IgD-negative memory B cell (primary cell): ENCODE data around the gene COQ4. TPM values are rescaled to one million over a fixed set of nuclear protein-coding genes. Genes with fewer than 3 reads are reported as not detected.
"Not testable (repeated sequence)": the region's sequence is repeated elsewhere in the genome, so short reads cannot be mapped to it uniquely, and the experiment has no call there.

Source experiments
- H3K27ac Mint-ChIP-seq, 3 donors: one replicate each; pipeline ENCODE4 v1.8.0; 2020 to 2022; ENCODE audit warnings: mild to moderate bottlenecking in 3 of 3, mixed read lengths in 3 of 3, moderate library complexity in 1 of 3
- H3K27me3 Mint-ChIP-seq: one replicate; pipeline ENCODE4 v1.8.0; 2021; ENCODE audit warnings: mixed read lengths
- H3K36me3 Mint-ChIP-seq: one replicate; pipeline ENCODE4 v1.8.0; 2020; ENCODE audit warnings: mild to moderate bottlenecking, mixed read lengths
- H3K4me1 Mint-ChIP-seq, 3 donors: one replicate each; pipeline ENCODE4 v1.8.0; 2020 to 2022; ENCODE audit warnings: mixed read lengths in 3 of 3, mild to moderate bottlenecking in 1 of 3
- H3K4me3 Mint-ChIP-seq, 4 donors: one replicate each; pipeline ENCODE4 v1.8.0; 2020 to 2022; ENCODE audit warnings: mild to moderate bottlenecking in 4 of 4, mixed read lengths in 4 of 4, moderate library complexity in 3 of 4
- H3K9me3 Mint-ChIP-seq, 3 donors: one replicate each; pipeline ENCODE4 v1.8.0; 2020 to 2021; ENCODE audit warnings: mixed read lengths in 3 of 3, mild to moderate bottlenecking in 1 of 3
- polyA plus RNA-seq: library from polyadenylated mRNA; unstranded; fragments of 300-500 nt; fragmentation: Illumina TruSeq; gene quantifications from one replicate; pipeline ENCODE4 v1.2.3, GENCODE V29; 2021

COQ4 gene
- polyA plus RNA-seq, result 36.4 TPM

- Mint-ChIP-seq H3K9me3 (no peaks in the 10 kb centered on the region), H3K4me3 (peak within 1 kb of the TSS; percentile 95 to 99 (median 98)), H3K4me1 (peaks cover 7 to 20% (median 7%) of the 10 kb centered on the region in 3 donors)
These were observed at the start of gene COQ4, which contains the start of gene TRUB2 for GRCh38 chr9:128322404-128323211. COQ4 (plus strand) TSS chr9:128322839; CDS start chr9:128322859, 20 bp downstream. TRUB2 (minus strand) TSS chr9:128322447; CDS start chr9:128322408, 39 bp downstream.

DNA sequence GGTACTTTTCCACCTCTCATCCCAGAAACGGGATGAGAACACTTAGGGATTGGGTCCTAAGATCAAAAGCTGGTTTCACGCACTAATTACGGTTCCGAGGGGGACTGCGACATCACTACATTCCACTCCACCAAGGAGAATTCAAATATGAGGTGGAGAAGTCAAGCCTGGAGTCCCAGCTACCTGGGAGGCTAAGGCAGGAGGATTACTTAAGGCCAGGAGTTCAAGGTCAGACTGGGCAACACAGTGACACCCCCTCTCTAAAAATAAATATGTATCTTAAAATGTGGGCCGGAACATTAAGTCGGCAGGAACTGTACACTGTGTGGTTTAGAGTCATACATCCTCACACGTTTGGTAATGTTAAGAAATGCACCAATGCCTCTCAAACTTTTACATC is 48.4 kb upstream of the COQ4 start:
- Mint-ChIP-seq H3K27ac (peak overlapping the region in 1 of 3 donors; percentile 89), H3K9me3 (no peaks in the 10 kb centered on the region), H3K36me3 (peaks cover 4% of the 10 kb centered on the region), H3K4me3 (peak overlapping the region; percentile 89 to 98 (median 96)), H3K4me1 (peaks cover 12 to 18% (median 17%) of the 10 kb centered on the region in 3 donors), H3K27me3 (no peaks in the 10 kb centered on the region)

More at GRCh38 chr9:128322404-128323211, at the start of gene COQ4, which contains the start of gene TRUB2:
- Mint-ChIP-seq H3K27ac (peak within 1 kb of the TSS; percentile 94 to 100 (median 95)), H3K27me3 (no peaks in the 10 kb centered on the region), H3K36me3 (peaks cover 6% of the 10 kb centered on the region)

GRCh38 chr9:128275198-128276007 is 47.2 kb upstream of the COQ4 start, which contains the start of gene GOLGA2:
GOLGA2 (minus strand) TSS chr9:128276007; CDS start chr9:128275976, 31 bp downstream.
- H3K9me3 Mint-ChIP-seq, result no peaks in the 10 kb centered on the region
- peak within 1 kb of the TSS; percentile 89 to 98 (median 96) for H3K4me3 Mint-ChIP-seq
- peaks cover 7% of the 10 kb centered on the region for H3K36me3 Mint-ChIP-seq
- peak within 1 kb of the TSS; percentile 89 to 99 (median 97) for H3K27ac Mint-ChIP-seq
- no peaks in the 10 kb centered on the region for H3K27me3 Mint-ChIP-seq
- H3K4me1 Mint-ChIP-seq, result peaks cover 12 to 18% (median 17%) of the 10 kb centered on the region in 3 donors

- peak within 1 kb of the TSS; percentile 89 to 99 (median 97) for H3K27ac Mint-ChIP-seq
- H3K36me3 Mint-ChIP-seq, result peaks cover 5% of the 10 kb centered on the region
- H3K9me3 Mint-ChIP-seq, result no peaks in the 10 kb centered on the region
- H3K4me3 Mint-ChIP-seq, result peak within 1 kb of the TSS; percentile 89 to 98 (median 96)
- no peaks in the 10 kb centered on the region for H3K27me3 Mint-ChIP-seq
- H3K4me1 Mint-ChIP-seq, result peaks cover 12 to 18% (median 17%) of the 10 kb centered on the region in 3 donors
These were observed 46.5 kb upstream of the COQ4 start, which contains the start of gene SWI5 for GRCh38 chr9:128276008-128276573. SWI5 (plus strand) TSS chr9:128276276.

GRCh38 chr9:128276574-128277270 is 45.9 kb upstream of the COQ4 start:
- H3K4me3 Mint-ChIP-seq, result peak overlapping the region; percentile 89 to 98 (median 96)
- H3K27me3 Mint-ChIP-seq, result no peaks in the 10 kb centered on the region
- peak overlapping the region; percentile 89 to 99 (median 97) for H3K27ac Mint-ChIP-seq
- H3K36me3 Mint-ChIP-seq, result peaks cover 3% of the 10 kb centered on the region
- H3K4me1 Mint-ChIP-seq, result peaks cover 12 to 18% (median 17%) of the 10 kb centered on the region in 3 donors
- H3K9me3 Mint-ChIP-seq, result no peaks in the 10 kb centered on the region

GRCh38 chr9:128279088-128280073 is 43.3 kb upstream of the COQ4 start:
- Mint-ChIP-seq H3K4me3 (peak overlapping the region in 3 of 4 donors; percentile 27 to 59 (median 58)), H3K27ac (peak overlapping the region in 2 of 3 donors; percentile 11 to 54), H3K4me1 (peaks cover 12 to 18% (median 14%) of the 10 kb centered on the region in 3 donors)
- not testable (repeated sequence) for H3K27me3 Mint-ChIP-seq, H3K36me3 Mint-ChIP-seq, H3K9me3 Mint-ChIP-seq

GRCh38 chr9:128280084-128280622 is 42.5 kb upstream of the COQ4 start:
- Mint-ChIP-seq H3K27ac (peak overlapping the region in 1 of 3 donors; percentile 1), H3K4me1 (peaks cover 7 to 15% (median 8%) of the 10 kb centered on the region in 3 donors), H3K9me3 (no peaks in the 10 kb centered on the region), H3K27me3 (no peaks in the 10 kb centered on the region), H3K4me3 (peak overlapping the region in 1 of 4 donors; percentile 59), H3K36me3 (peaks cover 7% of the 10 kb centered on the region)

DNA sequence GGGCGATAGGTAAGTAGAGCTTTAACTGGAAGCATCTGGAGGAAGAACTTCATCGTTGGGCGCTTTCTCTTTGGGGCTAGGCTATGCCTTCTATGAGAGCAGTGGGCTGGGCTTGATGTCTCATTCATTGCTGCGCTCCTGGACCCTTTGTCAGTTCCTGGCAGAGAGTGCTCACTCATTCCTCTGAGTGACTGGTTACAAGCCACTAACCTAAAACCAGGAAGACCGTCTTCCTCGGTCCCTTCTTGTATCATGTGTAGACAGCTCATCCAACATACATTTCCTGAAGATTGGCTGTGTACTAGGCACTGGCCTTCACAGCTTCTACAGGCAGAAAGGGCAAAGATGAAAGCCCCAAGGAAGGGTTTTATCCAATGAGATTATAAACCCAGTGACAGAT is 40.1 kb upstream of the COQ4 start:
- H3K4me3 Mint-ChIP-seq, result peak overlapping the region in 1 of 4 donors; percentile 29
- peaks cover 0 to 3% (median 0%) of the 10 kb centered on the region in 3 donors for H3K4me1 Mint-ChIP-seq
- no peak overlapping the region for H3K27ac Mint-ChIP-seq
- H3K9me3 Mint-ChIP-seq, result no peaks in the 10 kb centered on the region
- H3K27me3 Mint-ChIP-seq, result no peaks in the 10 kb centered on the region
- peaks cover 8% of the 10 kb centered on the region for H3K36me3 Mint-ChIP-seq

DNA sequence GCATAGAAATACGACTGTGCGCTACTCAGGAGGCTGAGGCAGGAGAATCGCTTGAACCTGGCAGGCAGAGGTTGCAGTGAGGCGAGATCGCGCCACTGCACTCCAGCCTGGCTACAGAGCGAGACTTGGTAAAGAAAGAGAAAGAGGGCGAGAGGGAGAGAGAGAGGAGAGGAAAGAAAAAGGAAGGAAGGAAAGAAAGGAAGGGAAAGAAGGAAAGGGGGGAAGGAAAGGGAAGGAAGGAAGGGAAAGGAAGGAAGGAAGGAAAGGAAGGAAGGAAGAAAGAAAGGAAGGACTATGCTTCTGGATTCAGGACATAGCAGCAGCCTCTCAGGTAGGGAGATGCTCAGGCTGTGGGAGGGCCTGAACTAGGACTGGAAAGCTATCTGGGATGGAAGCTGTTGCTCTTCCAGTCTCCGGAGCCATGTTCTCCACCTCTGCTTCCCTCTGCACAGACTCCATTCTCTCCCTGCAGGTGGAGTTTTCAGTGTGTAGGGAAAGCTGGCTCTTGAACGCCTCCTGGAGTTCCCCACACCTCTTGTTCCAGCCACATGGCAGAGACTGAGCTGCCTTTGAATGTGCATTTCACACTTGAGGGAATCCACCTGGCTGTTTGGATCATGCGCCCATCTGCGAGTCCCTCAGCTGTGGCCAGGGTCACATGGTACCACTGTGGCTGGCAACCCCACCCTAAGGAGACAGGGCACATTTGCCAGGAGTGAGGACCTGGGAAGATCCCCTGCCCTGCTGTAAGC is 37.4 kb upstream of the COQ4 start:
- no peaks in the 10 kb centered on the region for H3K9me3 Mint-ChIP-seq
- H3K27ac Mint-ChIP-seq, result no peak overlapping the region
- no peaks in the 10 kb centered on the region for H3K27me3 Mint-ChIP-seq
- H3K4me3 Mint-ChIP-seq, result no peak overlapping the region
- peaks cover 7% of the 10 kb centered on the region for H3K36me3 Mint-ChIP-seq
- H3K4me1 Mint-ChIP-seq, result no peaks in the 10 kb centered on the region

- peaks cover 7% of the 10 kb centered on the region for H3K36me3 Mint-ChIP-seq
- no peak overlapping the region for H3K4me3 Mint-ChIP-seq
- no peak overlapping the region for H3K27ac Mint-ChIP-seq
- H3K27me3 Mint-ChIP-seq, result no peaks in the 10 kb centered on the region
- no peaks in the 10 kb centered on the region for H3K9me3 Mint-ChIP-seq
- H3K4me1 Mint-ChIP-seq, result no peaks in the 10 kb centered on the region
These were observed 36.2 kb upstream of the COQ4 start for GRCh38 chr9:128286440-128286839.

- Mint-ChIP-seq H3K27me3 (no peaks in the 10 kb centered on the region), H3K36me3 (peaks cover 7% of the 10 kb centered on the region), H3K9me3 (no peaks in the 10 kb centered on the region), H3K27ac (peak overlapping the region in 1 of 3 donors; percentile 83), H3K4me3 (no peak overlapping the region), H3K4me1 (no peaks in the 10 kb centered on the region)
These were observed 34.2 kb upstream of the COQ4 start for GRCh38 chr9:128288273-128289004.

DNA sequence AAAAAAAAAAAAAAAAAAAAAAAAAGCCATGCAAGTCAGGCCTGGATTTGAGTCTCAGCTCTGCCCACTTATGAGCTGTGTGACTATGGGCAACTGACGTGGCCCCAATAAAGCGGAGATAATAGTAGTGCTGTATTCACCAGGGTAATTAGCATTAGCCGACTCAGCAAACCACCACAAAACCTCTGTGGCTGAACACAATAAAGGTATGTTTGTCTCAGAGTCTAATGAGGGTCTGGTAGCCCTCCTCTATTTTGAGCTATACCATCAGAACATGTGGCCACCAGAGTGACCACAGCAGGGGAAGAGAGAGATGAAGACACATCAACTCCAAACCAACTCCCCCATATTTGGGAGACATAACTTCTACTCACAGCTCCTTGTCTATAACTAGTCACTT is 30.6 kb upstream of the COQ4 start:
- peaks cover 0 to 1% (median 0%) of the 10 kb centered on the region in 3 donors for H3K4me1 Mint-ChIP-seq
- no peak overlapping the region for H3K4me3 Mint-ChIP-seq
- H3K36me3 Mint-ChIP-seq, result peaks cover 2% of the 10 kb centered on the region
- no peak overlapping the region for H3K27ac Mint-ChIP-seq
- no peaks in the 10 kb centered on the region for H3K27me3 Mint-ChIP-seq
- no peaks in the 10 kb centered on the region for H3K9me3 Mint-ChIP-seq
